ENCODE results near the gene MATN3. TPM values are rescaled to one million over a fixed set of nuclear protein-coding genes. Genes with fewer than 3 reads are reported as not detected.

MATN3 gene
- total and polyA plus RNA-seq, 11 donors, result 0.12 to 0.48 (median 0.25) TPM; not detected in 4

DNA sequence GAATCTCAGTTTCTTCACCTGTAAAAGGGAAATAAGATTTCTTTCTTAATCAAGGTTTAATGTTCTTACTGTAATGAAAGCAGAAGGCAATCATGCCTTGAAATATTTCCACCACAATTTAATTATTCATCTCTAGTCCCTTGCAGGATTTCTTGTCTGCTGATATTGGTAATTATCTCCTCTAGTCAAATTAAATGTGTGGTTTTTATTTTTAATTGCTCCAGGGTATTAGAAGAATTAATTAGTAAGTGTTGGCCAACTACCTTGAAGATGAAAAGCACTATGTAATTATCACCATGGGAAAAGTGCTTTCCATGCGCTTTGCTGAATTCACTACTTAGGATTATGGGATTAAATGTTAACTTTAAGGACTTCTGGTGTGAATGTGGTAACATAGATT is 47.6 kb upstream of the MATN3 start:
- Histone ChIP-seq H3K9me3 (peaks cover 0 to 12% (median 0%) of the 10 kb centered on the region in 12 donors), H3K27me3 (no peaks in the 10 kb centered on the region), H3K4me1 (peaks cover 0 to 10% (median 0%) of the 10 kb centered on the region in 12 donors), H3K36me3 (no peaks in the 10 kb centered on the region), H3K4me3 (no peak overlapping the region), H3K27ac (no peak overlapping the region)
- no peak for DNase-seq
- TF ChIP-seq, protein P1, sequence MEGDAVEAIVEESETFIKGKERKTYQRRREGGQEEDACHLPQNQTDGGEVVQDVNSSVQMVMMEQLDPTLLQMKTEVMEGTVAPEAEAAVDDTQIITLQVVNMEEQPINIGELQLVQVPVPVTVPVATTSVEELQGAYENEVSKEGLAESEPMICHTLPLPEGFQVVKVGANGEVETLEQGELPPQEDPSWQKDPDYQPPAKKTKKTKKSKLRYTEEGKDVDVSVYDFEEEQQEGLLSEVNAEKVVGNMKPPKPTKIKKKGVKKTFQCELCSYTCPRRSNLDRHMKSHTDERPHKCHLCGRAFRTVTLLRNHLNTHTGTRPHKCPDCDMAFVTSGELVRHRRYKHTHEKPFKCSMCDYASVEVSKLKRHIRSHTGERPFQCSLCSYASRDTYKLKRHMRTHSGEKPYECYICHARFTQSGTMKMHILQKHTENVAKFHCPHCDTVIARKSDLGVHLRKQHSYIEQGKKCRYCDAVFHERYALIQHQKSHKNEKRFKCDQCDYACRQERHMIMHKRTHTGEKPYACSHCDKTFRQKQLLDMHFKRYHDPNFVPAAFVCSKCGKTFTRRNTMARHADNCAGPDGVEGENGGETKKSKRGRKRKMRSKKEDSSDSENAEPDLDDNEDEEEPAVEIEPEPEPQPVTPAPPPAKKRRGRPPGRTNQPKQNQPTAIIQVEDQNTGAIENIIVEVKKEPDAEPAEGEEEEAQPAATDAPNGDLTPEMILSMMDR (IDR thresholded peaks at IDR 0.05), result no peak
- no peak for TF ChIP-seq POLR2A (IDR thresholded peaks at IDR 0.05)
- 96 to 99% (median 97%) methylated on average over 1 of the region's 1 CpG for WGBS, 4 donors
- intact Hi-C loops (cut with DNase I), result no loop called here
- no peak for ATAC-seq

DNA sequence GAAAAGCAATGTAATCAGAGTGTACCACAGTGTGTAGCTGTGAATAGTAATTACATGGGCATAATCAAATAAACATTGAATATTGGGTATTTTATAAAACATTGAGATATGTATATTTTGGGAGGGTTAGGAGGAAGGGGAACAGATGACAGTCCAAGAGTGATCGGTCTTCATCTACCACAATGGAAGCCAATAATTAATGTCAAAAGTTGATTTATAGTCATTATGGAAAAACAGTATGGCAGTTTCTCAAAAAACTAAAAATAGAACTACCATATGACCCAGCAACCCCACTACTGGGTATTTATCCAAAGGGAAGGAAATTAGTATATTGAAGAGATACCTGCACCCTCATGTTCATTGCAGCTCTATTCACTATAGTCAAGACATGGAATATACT is 44.8 kb upstream of the MATN3 start:
- ATAC-seq (no peak), DNase-seq (no peak)
- H3K36me3 ChIP-seq, result no peaks in the 10 kb centered on the region
- intact Hi-C loops (cut with DNase I), result loop anchor here in 1 of 10 donors (5.0 kb wide), 1 partner anchor 35 kb away; no protein-coding TSS in a partner anchor
- H3K4me3 ChIP-seq, result no peak overlapping the region
- whole genome bisulfite sequencing, 4 donors, result 92 to 97% (median 95%) methylated on average over 1 of the region's 1 CpG
- peaks cover 0 to 19% (median 7%) of the 10 kb centered on the region in 12 donors for H3K4me1 ChIP-seq
- H3K9me3 ChIP-seq, result no peaks in the 10 kb centered on the region
- H3K27ac ChIP-seq, result no peak overlapping the region
- TF ChIP-seq POLR2A (IDR thresholded peaks at IDR 0.05), result no peak
- TF ChIP-seq, protein P1 (IDR thresholded peaks at IDR 0.05), result no peak
- no peaks in the 10 kb centered on the region for H3K27me3 ChIP-seq

DNA sequence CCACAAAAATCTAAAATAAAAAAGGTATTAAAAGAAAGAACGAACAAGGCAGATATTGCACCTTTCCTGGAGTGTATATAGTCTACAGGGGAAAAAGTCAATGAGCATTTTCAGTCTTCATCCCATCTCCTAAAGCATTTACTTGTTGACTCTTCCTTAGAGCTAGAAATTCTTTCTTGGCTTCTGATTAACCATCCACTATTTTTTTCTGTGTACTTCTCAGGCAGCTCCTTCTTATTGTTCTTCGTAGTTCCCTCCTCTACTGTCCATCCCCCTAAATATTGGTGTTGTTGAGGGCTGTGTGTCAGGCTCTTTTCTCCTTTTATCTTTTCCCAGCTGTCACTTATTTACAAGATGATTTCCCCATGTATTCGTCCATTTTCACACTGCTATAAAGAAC is 42.5 kb upstream of the MATN3 start:
- Histone ChIP-seq H3K4me1 (peaks cover 0 to 15% (median 10%) of the 10 kb centered on the region in 12 donors), H3K36me3 (no peaks in the 10 kb centered on the region), H3K27ac (no peak overlapping the region), H3K9me3 (no peaks in the 10 kb centered on the region), H3K4me3 (no peak overlapping the region), H3K27me3 (no peaks in the 10 kb centered on the region)
- DNase-seq, result no peak
- 93% methylated on average over 3 of the region's 3 CpGs for WGBS, 4 donors
- TF ChIP-seq POLR2A (IDR thresholded peaks at IDR 0.05), result no peak
- TF ChIP-seq, protein P1 (IDR thresholded peaks at IDR 0.05), result no peak
- no peak for ATAC-seq
- intact Hi-C loops (cut with DNase I), result loop anchor here in 4 of 10 donors (5.0 kb wide), 4 partner anchors 37 to 292 kb away; partner anchors contain the start of gene TTC32 (in 1 of the 4)

DNA sequence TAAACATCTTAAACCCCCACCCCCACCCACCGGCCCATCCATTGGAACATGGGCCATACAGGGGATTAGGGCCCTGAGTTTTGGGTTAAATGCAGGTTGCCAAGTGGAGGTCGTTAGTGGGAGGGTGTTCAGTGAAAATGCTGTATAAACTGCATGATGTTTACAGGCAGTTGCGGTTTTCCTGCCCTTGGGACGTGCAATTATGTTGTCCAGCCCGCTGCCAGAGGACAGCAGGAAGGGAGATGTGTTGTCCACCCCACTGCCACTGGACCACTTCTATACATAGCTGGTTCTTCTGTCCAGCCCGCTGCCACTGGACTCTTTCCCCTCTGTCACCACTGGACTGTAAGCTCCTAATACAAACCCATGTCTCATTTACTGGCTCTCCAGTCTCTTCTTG is 41.7 kb upstream of the MATN3 start:
- no peaks in the 10 kb centered on the region for H3K27me3 ChIP-seq
- peaks cover 0 to 24% (median 16%) of the 10 kb centered on the region in 12 donors for H3K4me1 ChIP-seq
- DNase-seq (no peak), ATAC-seq (no peak)
- no peaks in the 10 kb centered on the region for H3K9me3 ChIP-seq
- H3K4me3 ChIP-seq, result no peak overlapping the region
- H3K27ac ChIP-seq, result no peak overlapping the region
- intact Hi-C loops (cut with DNase I), result loop anchor here in 4 of 10 donors (5.0 kb wide), 4 partner anchors 37 to 293 kb away; partner anchors contain the start of gene TTC32 (in 1 of the 4)
- no peak for TF ChIP-seq POLR2A (IDR thresholded peaks at IDR 0.05)
- TF ChIP-seq, protein P1 (IDR thresholded peaks at IDR 0.05), result no peak
- H3K36me3 ChIP-seq, result no peaks in the 10 kb centered on the region
- 83 to 97% (median 94%) methylated on average over 6 of the region's 6 CpGs for WGBS, 4 donors

Measured in heart left ventricle (tissue), 16 donors.